Keratinocyte (primary cell): ENCODE measurements around the gene ITGAV.

Experiments
- CTCF ChIP-seq, 3 experiments: IDR thresholded peaks in 1 of 3; conservative IDR thresholded peaks in 1 of 3; optimal IDR thresholded peaks in 1 of 3; 2 replicates in 2 of 3; 3 replicates in 1 of 3; pipeline versions ENCODE3 to v1.5.1; 2011; ENCODE audit warnings: low read length in 3 of 3, mild to moderate bottlenecking in 3 of 3, moderate library complexity in 2 of 3, control low read depth in 1 of 3, inconsistent platforms in 1 of 3; ENCODE audit not compliant: insufficient read depth in 2 of 3; ENCODE audit errors: extremely low read depth in 1 of 3
- EZH2 ChIP-seq: IDR thresholded peaks from one replicate; pipeline ENCODE4 v1.6.1; 2012; ENCODE audit warnings: inconsistent platforms, mild to moderate bottlenecking, low read length, moderate library complexity

GRCh38 chr2:186573531-186573930 is 16.3 kb upstream of the ITGAV start:
- TF ChIP-seq CTCF (optimal IDR thresholded peaks at IDR 0.05 in 1 of 3, IDR thresholded peaks at IDR 0.05 in 1 of 3, conservative IDR thresholded peaks at IDR 0.05 in 1 of 3; ENCODE audit: extremely low read depth in 1 of 3, insufficient read depth in 2 of 3, low read length in 3 of 3) (no peak), EZH2 (no peak)
